Thyroid gland (tissue), 4 donors: Measurements from ENCODE around the gene ADAMTS1. TPM values are rescaled to one million over a fixed set of nuclear protein-coding genes. Genes with fewer than 3 reads are reported as not detected.

Experiments
- DNase-seq, 2 donors: peaks; one replicate each; pipeline ENCODE4 v3.0.0-alpha.2; 2019
- H3K27ac ChIP-seq, 3 donors: fragments of 200-600 bp; sonication (generic); 1 replicate in 2 of 3; 2 replicates in 1 of 3; pipeline ENCODE4 v1.5.1; 2016 to 2019; ENCODE audit warnings: mild to moderate bottlenecking in 1 of 3, moderate library complexity in 1 of 3
- H3K27me3 ChIP-seq: fragments of 200-600 bp; sonication (generic); one replicate; pipeline ENCODE4 v1.5.1; 2019
- H3K36me3 ChIP-seq, 2 donors: fragments of 200-600 bp; sonication (generic); one replicate each; pipeline ENCODE4 v1.5.1; 2016 to 2019
- H3K4me1 ChIP-seq, 2 donors: fragments of 200-600 bp; sonication (generic); one replicate each; pipeline ENCODE4 v1.5.1; 2017 to 2019
- H3K4me3 ChIP-seq, 3 donors: fragments of 200-600 bp; sonication (generic); replicated peaks in 1 of 3; 1 replicate in 2 of 3; 2 replicates in 1 of 3; pipeline ENCODE4 v1.5.1; 2016; ENCODE audit warnings: mild to moderate bottlenecking in 1 of 3
- H3K9me3 ChIP-seq: fragments of 200-600 bp; sonication (generic); one replicate; pipeline ENCODE4 v1.5.1; 2017
- POLR2A ChIP-seq, 2 donors: fragments of 450-650 bp; IDR thresholded peaks; one replicate each; pipeline ENCODE4 v1.6.1; 2017; ENCODE audit warnings: antibody characterized with exemption in 2 of 2, mild to moderate bottlenecking in 2 of 2, moderate library complexity in 1 of 2
- WGBS, 2 donors: methylation state at CpG; one replicate each; pipeline ENCODE4 v1.1.5; 2017; 5-methylcytosine and 5-hydroxymethylcytosine counted together
- intact Hi-C: fragments of 100-400 bp; cut with DNase I; formaldehyde crosslinking; loops from one replicate; pipeline ENCODE4 v1.15.1; 2023
- total RNA-seq, 4 donors: library from RNA; depleted of rRNA; stranded (reverse); fragments of >200 nt; gene quantifications; one replicate each; pipeline ENCODE4 v1.2.3, GENCODE V29; 2016
- TF ChIP-seq, protein P1 (sequence below), 6 experiments: fragments of 200-600 bp in 3 of 6; fragments of 450-650 bp in 3 of 6; sonication (generic) in 3 of 6; IDR thresholded peaks; one replicate each; pipeline ENCODE4 v1.5.1; 2016 to 2019; ENCODE audit warnings: antibody characterized with exemption in 6 of 6, mild to moderate bottlenecking in 2 of 6, inconsistent platforms in 1 of 6, moderate library complexity in 1 of 6

ADAMTS1 gene
- total RNA-seq, 4 donors from 2014 or later, result 43.4 to 86.5 (median 56.3) TPM

DNA sequence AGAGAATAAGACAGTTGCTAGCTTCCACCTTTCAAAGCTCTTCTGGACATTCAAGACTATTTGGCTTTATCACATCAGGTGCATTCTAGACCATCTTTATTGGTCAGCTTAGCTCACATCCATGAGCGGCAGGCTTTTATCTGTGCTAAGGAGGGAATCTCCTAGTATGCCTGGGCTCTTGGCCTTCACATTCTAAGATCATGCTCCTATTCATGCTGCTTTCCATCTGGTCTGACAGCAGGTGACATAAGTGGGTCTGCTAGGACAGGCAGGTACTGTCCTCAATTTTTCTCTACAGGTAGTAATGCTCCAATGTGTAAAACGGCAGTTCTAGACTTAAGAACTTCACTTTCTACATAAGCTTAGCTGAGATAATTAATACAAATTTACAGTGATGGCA is 39.2 kb upstream of the ADAMTS1 start:
- no peaks in the 10 kb centered on the region for H3K27me3 ChIP-seq
- no peak overlapping the region for H3K4me3 ChIP-seq
- no peaks in the 10 kb centered on the region for H3K9me3 ChIP-seq
- peaks cover 56 to 64% of the 10 kb centered on the region in 2 donors for H3K4me1 ChIP-seq
- TF ChIP-seq POLR2A (IDR thresholded peaks at IDR 0.05), result no peak
- TF ChIP-seq, protein P1, sequence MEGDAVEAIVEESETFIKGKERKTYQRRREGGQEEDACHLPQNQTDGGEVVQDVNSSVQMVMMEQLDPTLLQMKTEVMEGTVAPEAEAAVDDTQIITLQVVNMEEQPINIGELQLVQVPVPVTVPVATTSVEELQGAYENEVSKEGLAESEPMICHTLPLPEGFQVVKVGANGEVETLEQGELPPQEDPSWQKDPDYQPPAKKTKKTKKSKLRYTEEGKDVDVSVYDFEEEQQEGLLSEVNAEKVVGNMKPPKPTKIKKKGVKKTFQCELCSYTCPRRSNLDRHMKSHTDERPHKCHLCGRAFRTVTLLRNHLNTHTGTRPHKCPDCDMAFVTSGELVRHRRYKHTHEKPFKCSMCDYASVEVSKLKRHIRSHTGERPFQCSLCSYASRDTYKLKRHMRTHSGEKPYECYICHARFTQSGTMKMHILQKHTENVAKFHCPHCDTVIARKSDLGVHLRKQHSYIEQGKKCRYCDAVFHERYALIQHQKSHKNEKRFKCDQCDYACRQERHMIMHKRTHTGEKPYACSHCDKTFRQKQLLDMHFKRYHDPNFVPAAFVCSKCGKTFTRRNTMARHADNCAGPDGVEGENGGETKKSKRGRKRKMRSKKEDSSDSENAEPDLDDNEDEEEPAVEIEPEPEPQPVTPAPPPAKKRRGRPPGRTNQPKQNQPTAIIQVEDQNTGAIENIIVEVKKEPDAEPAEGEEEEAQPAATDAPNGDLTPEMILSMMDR (IDR thresholded peaks at IDR 0.05), result no peak
- no peak for DNase-seq
- H3K27ac ChIP-seq, result peak overlapping the region in 2 of 3 donors; percentile 8 to 57
- no peaks in the 10 kb centered on the region for H3K36me3 ChIP-seq
- 98 to 100% methylated on average over 2 of the region's 2 CpGs for WGBS, 2 donors
- intact Hi-C loops, result loop anchor here (10.0 kb wide), 1 partner anchor 80 kb away; the partner anchor contains the start of gene ADAMTS5

GRCh38 chr21:26883768-26884167 is 38.6 kb upstream of the ADAMTS1 start:
- H3K36me3 ChIP-seq, result no peaks in the 10 kb centered on the region
- intact Hi-C loops, result loop anchor here (10.0 kb wide), 1 partner anchor 81 kb away; the partner anchor contains the start of gene ADAMTS5
- peaks cover 49 to 62% of the 10 kb centered on the region in 2 donors for H3K4me1 ChIP-seq
- no peaks in the 10 kb centered on the region for H3K27me3 ChIP-seq
- TF ChIP-seq POLR2A (IDR thresholded peaks at IDR 0.05), result no peak
- TF ChIP-seq, protein P1 (IDR thresholded peaks at IDR 0.05), result no peak
- 21 to 41% methylated on average over 2 of the region's 2 CpGs for WGBS, 2 donors
- peak; percentile 30 to 36 for DNase-seq
- no peaks in the 10 kb centered on the region for H3K9me3 ChIP-seq
- peak overlapping the region; percentile 32 to 58 (median 57) for H3K27ac ChIP-seq
- H3K4me3 ChIP-seq, result no peak overlapping the region

- intact Hi-C loops, result loop anchor here (10.0 kb wide), 1 partner anchor 83 kb away; the partner anchor contains the start of gene ADAMTS5
- whole genome bisulfite sequencing, 2 donors, result 58 to 63% methylated on average over 4 of the region's 4 CpGs
Measured at GRCh38 chr21:26881504-26882228, 36.5 kb upstream of the ADAMTS1 start.

DNA sequence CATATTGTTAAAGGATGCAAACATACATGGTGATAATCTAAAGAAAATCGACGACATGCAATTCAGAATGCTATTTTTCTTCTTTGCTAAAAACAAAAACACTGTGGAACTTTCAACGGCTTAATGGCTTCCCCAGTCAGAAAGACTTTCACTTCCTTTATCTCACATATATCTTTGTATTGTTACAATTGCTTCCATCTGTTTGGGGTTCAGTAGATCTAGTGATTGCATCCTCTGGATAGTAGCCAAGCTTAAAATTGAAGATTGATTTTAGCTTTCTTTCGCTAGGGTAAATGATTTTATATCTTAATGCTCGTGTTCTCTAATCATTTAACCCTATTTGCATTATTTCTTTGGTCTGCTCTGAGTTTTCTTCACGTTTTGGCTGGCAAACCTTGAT is 31.8 kb upstream of the ADAMTS1 start:
- no peak overlapping the region for H3K4me3 ChIP-seq
- DNase-seq, result no peak
- no peaks in the 10 kb centered on the region for H3K9me3 ChIP-seq
- TF ChIP-seq, protein P1 (IDR thresholded peaks at IDR 0.05), result no peak
- TF ChIP-seq POLR2A (IDR thresholded peaks at IDR 0.05), result no peak
- no peak overlapping the region for H3K27ac ChIP-seq
- 66 to 78% methylated on average over 6 of the region's 6 CpGs for WGBS, 2 donors
- peaks cover 0 to 4% of the 10 kb centered on the region in 2 donors for H3K4me1 ChIP-seq
- H3K27me3 ChIP-seq, result no peaks in the 10 kb centered on the region
- intact Hi-C loops, result no loop called here
- no peaks in the 10 kb centered on the region for H3K36me3 ChIP-seq

More at GRCh38 chr21:26881504-26882228, 36.5 kb upstream of the ADAMTS1 start:
- Histone ChIP-seq H3K36me3 (no peaks in the 10 kb centered on the region), H3K4me3 (no peak overlapping the region), H3K4me1 (peaks cover 28 to 43% of the 10 kb centered on the region in 2 donors), H3K27ac (no peak overlapping the region), H3K9me3 (no peaks in the 10 kb centered on the region), H3K27me3 (no peaks in the 10 kb centered on the region)
- TF ChIP-seq POLR2A (IDR thresholded peaks at IDR 0.05), result no peak
- TF ChIP-seq, protein P1 (IDR thresholded peaks at IDR 0.05), result peak in 3 of 6 experiments; percentile 49 to 68 (median 61)
- DNase-seq, result no peak

- no peak for DNase-seq
- TF ChIP-seq POLR2A (IDR thresholded peaks at IDR 0.05), result no peak
- TF ChIP-seq, protein P1 (IDR thresholded peaks at IDR 0.05), result no peak
- no peaks in the 10 kb centered on the region for H3K9me3 ChIP-seq
Measured at GRCh38 chr21:26874347-26874746, 29.1 kb upstream of the ADAMTS1 start.

More at GRCh38 chr21:26874347-26874746, 29.1 kb upstream of the ADAMTS1 start:
- no peak overlapping the region for H3K4me3 ChIP-seq
- H3K27me3 ChIP-seq, result no peaks in the 10 kb centered on the region
- no peaks in the 10 kb centered on the region for H3K4me1 ChIP-seq
- WGBS, 2 donors, result 97 to 100% methylated on average over 1 of the region's 1 CpG
- intact Hi-C loops, result loop anchor here (5.0 kb wide), 1 partner anchor 1868 kb away; no protein-coding TSS in a partner anchor
- no peak overlapping the region for H3K27ac ChIP-seq
- no peaks in the 10 kb centered on the region for H3K36me3 ChIP-seq
